Panc1 (cell line): ENCODE data around the gene PLIN5. TPM values are rescaled to one million over a fixed set of nuclear protein-coding genes. Genes with fewer than 3 reads are reported as not detected.

ENCODE experiments used
- ATAC-seq: fragments of 200-7000 bp; cut with Tn5 transposase; 2 replicates; pipeline ENCODE4 v1.9.1; 2020; ENCODE audit warnings: mild to moderate bottlenecking, moderate library complexity
- BruUV-seq: library from RNA; stranded (reverse); fragments of 400-500 nt; replicated peaks from 2 replicates; lab custom pipeline; 2021; lab: Mats Ljungman, UMichigan
- CTCF ChIA-PET: fragments of 300-600 bp; sonication (Branson Sonifier 250); formaldehyde crosslinking; loops from one replicate; lab custom pipeline; 2022; ENCODE audit warnings: antibody characterized with exemption; lab: Charles Lee
- POLR2A ChIA-PET: fragments of 300-600 bp; sonication (Branson Sonifier 250); formaldehyde crosslinking; loops from one replicate; lab custom pipeline; 2022; ENCODE audit warnings: antibody characterized with exemption; lab: Charles Lee
- DNase-seq: peaks from one replicate; pipeline ENCODE4 v3.0.0-alpha.2; 2010; ENCODE audit warnings: low read depth, low spot score
- H3K27ac ChIP-seq: 2 replicates; pipeline ENCODE4 v1.5.1; 2011; ENCODE audit warnings: mild to moderate bottlenecking, low read length, inconsistent platforms
- H3K27me3 ChIP-seq: fragments of 200-500 bp; sonication (Bioruptor generic); 2 replicates; pipeline ENCODE4 v1.6.0; 2014; ENCODE audit warnings: low read length, inconsistent platforms; ENCODE audit not compliant: control insufficient read depth, insufficient read depth
- H3K36me3 ChIP-seq: fragments of 200-500 bp; sonication (Bioruptor generic); 2 replicates; pipeline ENCODE4 v1.5.1; 2014; ENCODE audit warnings: inconsistent platforms, mild to moderate bottlenecking, low read length, moderate library complexity; ENCODE audit not compliant: control insufficient read depth, insufficient read depth
- H3K4me1 ChIP-seq: 2 replicates; pipeline ENCODE4 v1.5.1; 2011; ENCODE audit warnings: inconsistent platforms, mild to moderate bottlenecking, low read length, moderate library complexity; ENCODE audit not compliant: control insufficient read depth, insufficient read depth
- H3K4me3 ChIP-seq, 2 experiments: 2 replicates each; pipeline ENCODE4 v1.5.1; 2011 to 2012; ENCODE audit warnings: low read depth in 2 of 2, low read length in 2 of 2, mild to moderate bottlenecking in 2 of 2, inconsistent platforms in 1 of 2, moderate library complexity in 1 of 2
- H3K9me3 ChIP-seq: fragments of 200-500 bp; sonication (Bioruptor generic); 2 replicates; pipeline ENCODE4 v1.5.1; 2014; ENCODE audit warnings: low read depth, mild to moderate bottlenecking, inconsistent platforms, low read length, moderate library complexity; ENCODE audit not compliant: control insufficient read depth, insufficient read depth
- POLR2AphosphoS5 ChIP-seq: IDR thresholded peaks from 2 replicates; pipeline ENCODE4 v1.6.1; 2012; ENCODE audit warnings: mild to moderate bottlenecking, low read depth, low read length, moderate library complexity
- SIN3A ChIP-seq: IDR thresholded peaks from 2 replicates; pipeline ENCODE4 v1.6.1; 2012; ENCODE audit warnings: low read depth, mild to moderate bottlenecking, low read length, moderate library complexity, borderline replicate concordance; ENCODE audit not compliant: insufficient read depth
- TCF7L2 ChIP-seq: IDR thresholded peaks from 2 replicates; pipeline ENCODE4 v1.6.1; 2011; ENCODE audit warnings: mild to moderate bottlenecking, low read depth, low read length, inconsistent platforms
- in situ Hi-C: cut with HindIII; loops from 2 replicates; pipeline ENCODE4 v1.10.0; 2016; ENCODE audit warnings: low sequenced_read_pairs, low pct_unique_long_range_greater_than_20kb
- intact Hi-C: fragments of 100-400 bp; cut with micrococcal nuclease; formaldehyde crosslinking; loops from one replicate; pipeline ENCODE4 v1.10.0; 2022; ENCODE audit not compliant: unreplicated experiment
- total RNA-seq: library from RNA; stranded (reverse); gene quantifications from one replicate; pipeline ENCODE4 v1.2.1, GENCODE V29; 2021; ENCODE audit not compliant: unreplicated experiment
- TF ChIP-seq, protein P1 (sequence below), 2 experiments: IDR thresholded peaks; 2 replicates each; pipeline ENCODE4 v1.6.1; 2011 to 2012; ENCODE audit warnings: low read depth in 2 of 2, control low read depth in 1 of 2, low read length in 1 of 2, mild to moderate bottlenecking in 1 of 2, moderate library complexity in 1 of 2; ENCODE audit not compliant: insufficient read depth in 1 of 2
- TF ChIP-seq, protein P2 (sequence below): fragments of 450-650 bp; IDR thresholded peaks from 2 replicates; pipeline ENCODE4 v1.5.1; 2017; ENCODE audit warnings: mild to moderate bottlenecking

Gene PLIN5
- total RNA-seq, 1 experiment from 2014 or later, result 0.64 TPM

DNA sequence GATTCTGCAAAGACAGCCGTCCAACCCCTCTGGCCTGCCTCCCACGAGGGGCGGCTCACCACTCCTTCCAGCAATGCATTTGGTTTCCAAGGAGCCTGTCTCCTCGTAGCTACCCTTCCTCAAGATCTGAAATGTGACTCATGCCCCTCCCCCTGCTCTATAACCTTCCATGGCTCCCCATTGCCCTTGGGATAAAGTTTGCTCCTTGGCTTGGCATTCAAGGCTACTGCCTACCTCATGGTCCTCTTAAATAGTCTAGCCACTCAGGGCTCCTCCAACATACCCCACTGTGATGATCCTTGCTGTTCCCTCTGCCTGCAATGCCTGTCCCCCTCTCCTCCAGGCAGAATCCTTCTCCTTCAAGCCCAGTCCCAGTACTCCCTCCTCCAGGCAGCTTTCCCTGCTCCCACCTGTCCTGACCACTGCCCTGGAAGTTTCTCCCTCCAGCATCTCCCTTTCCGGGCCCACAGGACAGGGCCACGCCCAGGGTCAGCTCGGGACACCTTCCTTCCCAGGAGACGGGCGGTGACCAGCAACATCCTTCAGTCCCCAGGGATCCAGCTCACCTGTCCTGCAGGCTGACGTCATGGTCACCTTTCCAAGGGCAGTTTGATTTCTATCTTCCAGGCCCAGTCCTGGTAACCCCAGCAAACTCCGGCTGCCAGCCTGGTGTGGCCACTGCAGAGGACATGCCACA lies 43.7 kb upstream of the PLIN5 start:
- BruUV-seq, result no TSS peak
- in situ Hi-C loops (no loop called here), intact Hi-C loops (loop anchor here (5.0 kb wide), 1 partner anchor 59 kb away; the partner anchor contains the start of gene TNFAIP8L1)
- POLR2A ChIA-PET, result no interaction called here
- Histone ChIP-seq H3K9me3 (no peaks in the 10 kb centered on the region), H3K4me1 (peaks cover 14% of the 10 kb centered on the region), H3K4me3 (no peak overlapping the region), H3K27ac (no peak overlapping the region), H3K27me3 (no peaks in the 10 kb centered on the region), H3K36me3 (no peaks in the 10 kb centered on the region; the same call in 1 of the 2 replicates)
- DNase-seq (no peak), ATAC-seq (no peak)
- TF ChIP-seq, protein P1, sequence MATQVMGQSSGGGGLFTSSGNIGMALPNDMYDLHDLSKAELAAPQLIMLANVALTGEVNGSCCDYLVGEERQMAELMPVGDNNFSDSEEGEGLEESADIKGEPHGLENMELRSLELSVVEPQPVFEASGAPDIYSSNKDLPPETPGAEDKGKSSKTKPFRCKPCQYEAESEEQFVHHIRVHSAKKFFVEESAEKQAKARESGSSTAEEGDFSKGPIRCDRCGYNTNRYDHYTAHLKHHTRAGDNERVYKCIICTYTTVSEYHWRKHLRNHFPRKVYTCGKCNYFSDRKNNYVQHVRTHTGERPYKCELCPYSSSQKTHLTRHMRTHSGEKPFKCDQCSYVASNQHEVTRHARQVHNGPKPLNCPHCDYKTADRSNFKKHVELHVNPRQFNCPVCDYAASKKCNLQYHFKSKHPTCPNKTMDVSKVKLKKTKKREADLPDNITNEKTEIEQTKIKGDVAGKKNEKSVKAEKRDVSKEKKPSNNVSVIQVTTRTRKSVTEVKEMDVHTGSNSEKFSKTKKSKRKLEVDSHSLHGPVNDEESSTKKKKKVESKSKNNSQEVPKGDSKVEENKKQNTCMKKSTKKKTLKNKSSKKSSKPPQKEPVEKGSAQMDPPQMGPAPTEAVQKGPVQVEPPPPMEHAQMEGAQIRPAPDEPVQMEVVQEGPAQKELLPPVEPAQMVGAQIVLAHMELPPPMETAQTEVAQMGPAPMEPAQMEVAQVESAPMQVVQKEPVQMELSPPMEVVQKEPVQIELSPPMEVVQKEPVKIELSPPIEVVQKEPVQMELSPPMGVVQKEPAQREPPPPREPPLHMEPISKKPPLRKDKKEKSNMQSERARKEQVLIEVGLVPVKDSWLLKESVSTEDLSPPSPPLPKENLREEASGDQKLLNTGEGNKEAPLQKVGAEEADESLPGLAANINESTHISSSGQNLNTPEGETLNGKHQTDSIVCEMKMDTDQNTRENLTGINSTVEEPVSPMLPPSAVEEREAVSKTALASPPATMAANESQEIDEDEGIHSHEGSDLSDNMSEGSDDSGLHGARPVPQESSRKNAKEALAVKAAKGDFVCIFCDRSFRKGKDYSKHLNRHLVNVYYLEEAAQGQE (IDR thresholded peaks at IDR 0.05; ENCODE audit: insufficient read depth in 1 of 2, low read depth in 2 of 2, low read length in 1 of 2), result no peak
- no peak for TF ChIP-seq SIN3A
- no peak for TF ChIP-seq TCF7L2
- TF ChIP-seq, protein P2, sequence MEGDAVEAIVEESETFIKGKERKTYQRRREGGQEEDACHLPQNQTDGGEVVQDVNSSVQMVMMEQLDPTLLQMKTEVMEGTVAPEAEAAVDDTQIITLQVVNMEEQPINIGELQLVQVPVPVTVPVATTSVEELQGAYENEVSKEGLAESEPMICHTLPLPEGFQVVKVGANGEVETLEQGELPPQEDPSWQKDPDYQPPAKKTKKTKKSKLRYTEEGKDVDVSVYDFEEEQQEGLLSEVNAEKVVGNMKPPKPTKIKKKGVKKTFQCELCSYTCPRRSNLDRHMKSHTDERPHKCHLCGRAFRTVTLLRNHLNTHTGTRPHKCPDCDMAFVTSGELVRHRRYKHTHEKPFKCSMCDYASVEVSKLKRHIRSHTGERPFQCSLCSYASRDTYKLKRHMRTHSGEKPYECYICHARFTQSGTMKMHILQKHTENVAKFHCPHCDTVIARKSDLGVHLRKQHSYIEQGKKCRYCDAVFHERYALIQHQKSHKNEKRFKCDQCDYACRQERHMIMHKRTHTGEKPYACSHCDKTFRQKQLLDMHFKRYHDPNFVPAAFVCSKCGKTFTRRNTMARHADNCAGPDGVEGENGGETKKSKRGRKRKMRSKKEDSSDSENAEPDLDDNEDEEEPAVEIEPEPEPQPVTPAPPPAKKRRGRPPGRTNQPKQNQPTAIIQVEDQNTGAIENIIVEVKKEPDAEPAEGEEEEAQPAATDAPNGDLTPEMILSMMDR, result no peak
- no peak for TF ChIP-seq POLR2AphosphoS5
- CTCF ChIA-PET, result interaction anchor here (1.2 kb wide), 1 partner anchor 11 kb away, joined by 4 read pairs; no protein-coding TSS in a partner anchor

DNA sequence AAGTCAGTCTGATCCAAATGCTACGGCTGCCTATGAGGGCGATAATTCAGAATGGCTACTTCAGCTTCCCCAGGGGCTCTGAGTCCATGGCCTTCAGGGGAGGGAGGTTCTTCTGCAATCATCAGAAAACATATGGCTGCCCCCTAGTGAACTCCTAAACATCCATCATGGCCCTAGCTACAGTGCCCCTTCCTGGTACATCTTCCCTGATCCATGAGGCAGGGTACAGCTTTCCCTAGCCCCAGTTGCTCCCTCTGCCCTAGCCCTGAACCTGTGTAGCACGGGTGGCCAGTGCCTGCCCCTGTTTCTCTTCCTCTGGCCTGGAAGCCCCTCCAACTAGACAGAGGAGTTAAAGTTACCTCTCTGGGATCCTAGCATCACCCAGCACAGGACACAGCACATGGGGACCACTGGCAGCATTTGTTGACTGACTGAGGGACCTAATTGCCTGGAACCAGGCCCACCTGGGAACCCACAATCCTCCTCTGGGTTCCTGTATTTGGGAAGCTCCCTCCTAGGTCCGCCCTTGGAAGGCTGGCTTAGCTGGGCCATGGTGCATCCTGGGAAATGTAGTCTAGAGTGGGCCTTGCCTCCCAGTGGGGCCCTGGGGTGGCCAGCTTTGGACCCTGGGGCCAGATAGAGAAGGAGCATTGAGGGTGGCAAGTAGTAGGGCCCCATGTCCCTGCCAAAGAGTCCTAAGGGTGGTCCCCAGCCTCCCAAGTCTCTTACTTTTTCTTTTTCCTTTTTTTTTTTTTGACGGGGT lies 42.2 kb upstream of the PLIN5 start:
- ATAC-seq, result no peak

More for the DNA sequence above, 42.2 kb upstream of the PLIN5 start:
- TF ChIP-seq, protein P1 (IDR thresholded peaks at IDR 0.05; ENCODE audit: insufficient read depth in 1 of 2, low read depth in 2 of 2, low read length in 1 of 2), result no peak
- TF ChIP-seq TCF7L2 (no peak), POLR2AphosphoS5 (no peak), SIN3A (no peak)
- TF ChIP-seq, protein P2, result no peak
- POLR2A ChIA-PET, result no interaction called here
- DNase-seq, result no peak
- Histone ChIP-seq H3K27ac (no peak overlapping the region), H3K36me3 (no peaks in the 10 kb centered on the region; the same call in 1 of the 2 replicates), H3K4me1 (peaks cover 14% of the 10 kb centered on the region), H3K27me3 (no peaks in the 10 kb centered on the region), H3K9me3 (no peaks in the 10 kb centered on the region), H3K4me3 (no peak overlapping the region)
- BruUV-seq, result no TSS peak
- intact Hi-C loops (loop anchor here (5.0 kb wide), 1 partner anchor 60 kb away; the partner anchor contains the start of gene TNFAIP8L1), in situ Hi-C loops (no loop called here)
- CTCF ChIA-PET, result interaction anchor here (0.5 to 1.7 kb wide), 4 partner anchors 10 to 56 kb away, joined by 3 to 9 read pairs (median 4); no protein-coding TSS in a partner anchor
